ENCODE data around the gene PNMA1.

PNMA1 gene

GRCh38 chr14:73662487-73662943 lies 51.7 kb downstream of the PNMA1 start:
- DNase-seq, result no peak

GRCh38 chr14:73661872-73662271 lies 52.3 kb downstream of the PNMA1 start:
- DNase-seq, result no peak

All from NCI-H774 (cell line).